Stomach smooth muscle (tissue), 2 donors: ENCODE measurements around the gene SLC35F5.
"Not testable (repeated sequence)": the region's sequence is repeated elsewhere in the genome, so short reads cannot be mapped to it uniquely, and the experiment has no call there.

ENCODE experiments used
- H3K27ac ChIP-seq: one replicate; pipeline ENCODE4 v1.7.0; 2013; ENCODE audit warnings: mild to moderate bottlenecking, low read length, inconsistent platforms
- H3K27me3 ChIP-seq, 2 donors: one replicate each; pipeline ENCODE4 v1.7.0; 2013; ENCODE audit warnings: low read length in 2 of 2; ENCODE audit not compliant: insufficient read depth in 2 of 2, control insufficient read depth in 1 of 2
- H3K36me3 ChIP-seq, 2 donors: one replicate each; pipeline ENCODE4 v1.7.0; 2013; ENCODE audit warnings: low read length in 2 of 2; ENCODE audit not compliant: control insufficient read depth in 2 of 2, insufficient read depth in 2 of 2
- H3K4me1 ChIP-seq: one replicate; pipeline ENCODE4 v1.7.0; 2013; ENCODE audit warnings: low read length; ENCODE audit not compliant: control insufficient read depth, insufficient read depth
- H3K4me3 ChIP-seq, 2 donors: one replicate each; pipeline ENCODE4 v1.7.0; 2013; ENCODE audit warnings: low read length in 2 of 2
- H3K9ac ChIP-seq, 2 donors: one replicate each; pipeline ENCODE4 v1.7.0; 2013; ENCODE audit warnings: low read length in 2 of 2, mild to moderate bottlenecking in 1 of 2
- H3K9me3 ChIP-seq, 2 donors: one replicate each; pipeline ENCODE4 v1.7.0; 2013; ENCODE audit warnings: low read length in 2 of 2; ENCODE audit not compliant: control insufficient read depth in 2 of 2
- donor health status: healthy.
- donor health status: Pancreatic carcinoma.

Gene SLC35F5

DNA sequence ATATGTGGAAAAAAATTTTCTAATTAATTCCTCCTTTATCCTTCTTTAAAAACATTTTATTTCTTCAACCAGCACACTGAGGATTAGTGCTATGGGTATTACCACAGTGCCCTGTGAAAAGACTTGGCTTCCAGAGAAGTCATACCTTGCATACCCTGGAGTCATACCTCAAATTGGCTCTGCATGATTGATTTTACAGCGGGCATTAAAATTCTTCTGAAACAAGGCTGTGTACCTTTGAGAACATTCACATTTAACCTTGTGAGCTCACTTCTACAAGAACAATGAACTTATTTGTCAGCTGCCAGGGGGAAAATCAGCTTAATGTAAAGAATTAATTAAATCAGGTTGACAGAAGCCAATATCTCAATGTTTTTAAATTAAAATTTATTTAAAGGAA lies 44.6 kb downstream of the SLC35F5 start:
- peaks cover 10 to 13% of the 10 kb centered on the region in 2 donors for H3K36me3 ChIP-seq
- H3K4me1 ChIP-seq, result no peaks in the 10 kb centered on the region
- H3K9ac ChIP-seq, result no peak overlapping the region
- H3K27me3 ChIP-seq, result no peaks in the 10 kb centered on the region
- no peaks in the 10 kb centered on the region for H3K9me3 ChIP-seq
- no peak overlapping the region for H3K4me3 ChIP-seq
- no peak overlapping the region for H3K27ac ChIP-seq

DNA sequence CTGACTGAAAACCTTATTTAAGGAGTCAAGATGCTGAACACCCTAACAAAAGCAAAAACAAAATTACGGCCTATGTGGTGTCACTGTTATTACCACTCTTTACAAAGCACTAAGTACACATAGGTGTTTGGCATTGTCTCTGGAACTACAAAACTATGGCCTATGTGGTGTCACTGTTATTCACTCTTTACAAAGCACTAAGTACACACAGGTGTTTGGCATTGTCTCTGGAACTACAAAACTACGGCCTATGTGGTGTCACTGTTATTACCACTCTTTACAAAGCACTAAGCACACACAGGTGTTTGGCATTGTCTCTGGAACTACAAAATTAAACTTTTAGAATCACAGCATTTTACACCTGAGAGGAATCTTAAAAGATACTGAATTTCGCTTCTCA lies 47.4 kb downstream of the SLC35F5 start:
- no peaks in the 10 kb centered on the region for H3K27me3 ChIP-seq
- H3K4me1 ChIP-seq, result peaks cover 3% of the 10 kb centered on the region
- H3K27ac ChIP-seq, result no peak overlapping the region
- H3K36me3 ChIP-seq, result peaks cover 4% of the 10 kb centered on the region in 2 donors
- H3K9ac ChIP-seq, result no peak overlapping the region
- H3K4me3 ChIP-seq, result no peak overlapping the region
- no peaks in the 10 kb centered on the region for H3K9me3 ChIP-seq

DNA sequence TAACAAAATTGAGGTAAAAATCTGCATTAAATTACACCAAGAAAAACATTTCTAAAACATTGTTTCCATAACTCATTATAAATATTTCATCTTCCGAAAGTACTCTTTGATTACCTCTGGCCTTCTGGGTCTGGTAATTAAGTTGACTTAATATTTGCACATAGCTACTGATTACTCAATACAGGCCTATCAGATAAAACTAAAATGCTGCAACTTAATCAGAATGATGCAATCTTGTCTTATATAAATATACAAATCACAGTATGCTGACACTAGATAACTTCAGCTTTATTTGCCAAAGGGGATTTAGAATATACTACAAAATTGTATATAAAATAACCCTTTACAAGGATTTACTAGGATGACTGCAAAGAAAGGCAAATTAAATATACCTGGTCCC lies 49.3 kb downstream of the SLC35F5 start:
- H3K4me3 ChIP-seq, result no peak overlapping the region
- H3K9me3 ChIP-seq, result no peaks in the 10 kb centered on the region
- H3K9ac ChIP-seq, result no peak overlapping the region
- no peaks in the 10 kb centered on the region for H3K36me3 ChIP-seq
- H3K27ac ChIP-seq, result no peak overlapping the region
- H3K4me1 ChIP-seq, result peaks cover 3% of the 10 kb centered on the region
- H3K27me3 ChIP-seq, result no peaks in the 10 kb centered on the region

DNA sequence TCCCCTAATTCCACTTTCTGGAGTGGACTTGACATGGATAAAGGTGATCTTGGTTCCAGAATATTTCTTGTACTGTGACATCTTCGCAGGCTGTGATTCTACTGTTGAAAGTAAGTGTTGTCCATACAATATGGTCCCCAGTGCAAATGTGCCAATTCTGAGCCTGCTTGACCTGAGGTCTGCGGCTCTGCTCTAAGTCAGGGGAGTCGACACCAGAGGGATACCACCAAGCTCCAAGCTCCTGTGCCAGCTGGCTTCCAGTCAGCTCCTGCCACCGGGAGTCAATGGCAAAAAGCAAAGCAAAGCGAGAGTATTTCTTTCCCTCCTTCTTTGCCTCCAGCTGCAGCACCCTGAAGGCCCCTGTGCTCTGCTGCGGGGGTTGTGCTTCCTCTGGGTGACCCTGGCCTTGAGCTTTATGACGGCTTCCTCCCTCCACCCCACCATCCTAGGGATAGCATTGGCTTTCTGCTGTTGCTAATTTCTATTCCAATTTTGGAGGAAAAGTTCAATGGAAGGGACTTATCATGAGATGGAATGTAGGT lies 50.4 kb downstream of the SLC35F5 start:
- Histone ChIP-seq H3K4me3 (no peak overlapping the region), H3K27me3 (no peaks in the 10 kb centered on the region), H3K4me1 (peaks cover 3% of the 10 kb centered on the region), H3K9ac (no peak overlapping the region), H3K27ac (no peak overlapping the region), H3K36me3 (no peaks in the 10 kb centered on the region), H3K9me3 (no peaks in the 10 kb centered on the region)

DNA sequence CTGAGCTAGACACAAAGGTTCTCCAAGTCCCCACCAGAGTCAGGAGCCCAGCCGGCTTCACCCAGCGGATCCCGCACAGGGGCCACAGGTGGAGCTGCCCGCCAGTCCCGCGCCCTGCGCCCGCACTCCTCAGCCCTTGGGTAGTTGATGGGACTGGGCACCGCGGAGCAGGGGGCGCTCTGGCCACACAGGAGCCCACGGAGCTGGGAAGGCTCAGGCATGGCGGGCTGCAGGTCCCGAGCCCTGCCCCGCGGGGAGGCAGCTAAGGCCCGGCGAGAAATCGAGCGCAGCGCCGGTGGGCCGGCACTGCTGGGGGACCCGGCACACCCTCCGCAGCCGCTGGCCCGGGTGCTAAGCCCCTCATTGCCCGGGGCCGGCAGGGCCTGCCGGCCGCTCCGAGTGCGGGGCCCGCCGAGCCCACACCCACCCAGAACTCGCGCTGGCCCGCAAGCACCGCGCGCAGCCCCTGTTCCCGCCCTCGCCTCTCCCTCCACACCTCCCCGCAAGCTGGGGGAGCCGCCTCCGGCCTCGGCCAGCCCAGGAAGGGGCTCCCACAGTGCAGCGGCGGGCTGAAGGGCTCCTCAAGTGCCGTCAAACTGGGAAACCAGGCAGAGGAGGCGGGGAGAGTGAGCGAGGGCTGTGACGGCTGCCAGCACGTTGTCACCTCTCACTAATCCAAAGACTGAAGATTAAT lies 52.0 kb downstream of the SLC35F5 start:
- not testable (repeated sequence) for H3K27me3 ChIP-seq, H3K27ac ChIP-seq, H3K4me3 ChIP-seq, H3K9me3 ChIP-seq, H3K9ac ChIP-seq, H3K36me3 ChIP-seq, H3K4me1 ChIP-seq

DNA sequence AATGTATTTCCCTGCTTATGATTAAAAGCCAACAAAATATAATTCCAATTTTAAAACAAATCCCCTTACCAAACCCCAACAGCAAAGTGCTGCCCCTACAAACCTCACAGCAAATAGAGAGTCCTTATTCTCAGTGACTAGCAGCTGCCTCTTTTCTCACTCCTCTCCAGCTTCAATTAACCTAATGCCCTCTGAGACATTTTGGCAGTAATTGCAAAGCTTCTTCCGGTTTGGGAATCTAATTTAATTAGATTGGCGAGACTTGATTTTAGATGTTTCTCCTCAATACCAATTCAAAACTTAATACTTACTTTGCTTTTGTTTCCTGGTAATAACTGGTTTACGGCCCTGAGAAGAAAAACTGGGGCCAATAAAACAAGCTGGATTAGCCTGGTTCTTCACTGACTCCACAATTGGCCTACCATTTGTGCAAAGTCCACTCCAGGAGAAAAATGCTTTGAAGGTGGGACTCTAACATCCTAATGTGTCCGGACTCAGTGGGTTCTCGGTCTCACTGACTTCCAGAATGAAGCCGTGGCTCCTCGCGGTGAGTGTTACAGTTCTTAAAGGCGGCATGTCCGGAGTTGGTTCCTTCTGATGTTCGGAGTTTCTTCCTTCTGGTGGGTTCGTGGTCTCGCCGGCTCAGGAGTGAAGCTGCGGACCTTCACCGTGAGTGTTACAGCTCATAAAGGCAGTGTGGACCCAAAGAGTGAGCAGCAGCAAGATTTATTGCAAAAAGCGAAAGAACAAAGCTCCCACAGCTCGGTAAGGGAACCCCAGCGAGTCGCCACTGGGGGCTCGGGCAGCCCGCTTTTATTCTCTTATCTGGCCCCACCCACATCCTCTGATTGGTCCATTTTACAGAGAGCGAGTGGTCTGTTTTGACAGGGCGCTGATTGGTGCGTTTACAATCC lies 52.8 kb downstream of the SLC35F5 start:
- Histone ChIP-seq H3K4me3 (no peak overlapping the region), H3K4me1 (peaks cover 5% of the 10 kb centered on the region), H3K36me3 (no peaks in the 10 kb centered on the region), H3K27ac (no peak overlapping the region), H3K27me3 (no peaks in the 10 kb centered on the region), H3K9me3 (no peaks in the 10 kb centered on the region), H3K9ac (no peak overlapping the region)

DNA sequence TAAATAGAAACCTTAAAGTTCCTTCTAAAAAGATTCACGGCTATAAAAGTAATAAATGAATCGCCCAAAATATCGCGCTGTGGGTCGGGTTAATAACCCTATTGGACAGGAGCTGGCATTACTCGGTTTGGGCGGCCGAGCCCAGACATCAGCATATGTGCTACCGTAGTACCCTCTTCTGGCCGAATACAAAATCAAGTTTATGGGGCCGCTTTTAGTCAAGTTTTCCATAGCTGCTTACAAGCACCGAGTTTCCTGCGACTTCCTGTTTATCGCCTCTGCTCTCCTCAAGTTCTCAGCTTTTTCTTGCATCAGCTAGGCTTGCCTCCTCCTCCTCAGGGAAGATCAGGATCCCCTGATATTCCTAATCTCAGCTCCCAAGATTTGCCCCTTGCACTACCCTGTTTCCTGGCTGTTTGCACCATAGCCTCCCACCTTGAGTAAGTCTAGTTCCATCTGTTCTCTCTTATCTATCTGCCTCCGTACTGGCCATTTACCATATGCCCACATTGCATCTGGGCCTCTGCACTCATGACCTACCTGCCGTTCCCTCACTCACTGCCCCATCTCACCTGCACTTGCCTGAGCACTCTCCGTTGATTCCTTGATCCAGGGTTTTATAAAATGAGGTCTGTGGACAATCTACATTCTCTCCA lies 56.1 kb downstream of the SLC35F5 start:
- Histone ChIP-seq H3K9ac (no peak overlapping the region), H3K27ac (no peak overlapping the region), H3K27me3 (no peaks in the 10 kb centered on the region), H3K9me3 (no peaks in the 10 kb centered on the region), H3K4me1 (peaks cover 2% of the 10 kb centered on the region), H3K36me3 (no peaks in the 10 kb centered on the region), H3K4me3 (no peak overlapping the region)

DNA sequence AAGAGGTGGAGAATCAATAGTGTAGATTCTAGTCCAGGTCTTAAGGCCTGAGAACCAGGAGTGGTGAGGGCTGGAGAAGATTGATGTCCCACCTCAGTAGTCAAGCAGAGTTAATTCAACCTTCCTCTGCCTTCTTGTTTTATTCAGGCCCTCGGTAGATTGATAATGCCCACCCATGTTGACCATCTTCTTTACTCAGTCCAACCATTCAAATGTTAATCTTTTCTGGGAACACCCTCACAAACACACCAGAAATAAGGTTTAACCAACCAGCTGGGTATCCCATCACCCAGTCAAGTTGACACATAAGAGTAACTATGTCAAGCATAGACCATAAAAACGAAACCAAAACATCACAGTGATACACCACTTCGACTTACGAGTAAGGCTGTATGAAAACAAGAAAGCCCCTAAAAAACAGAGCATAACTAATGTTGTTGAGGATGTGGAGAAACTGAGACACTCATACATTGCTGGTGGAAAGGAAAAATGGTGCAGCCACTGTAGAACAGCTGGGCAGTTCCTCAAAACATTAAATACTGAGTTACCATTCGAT lies 57.5 kb downstream of the SLC35F5 start:
- Histone ChIP-seq H3K27me3 (no peaks in the 10 kb centered on the region), H3K4me1 (peaks cover 2% of the 10 kb centered on the region), H3K9me3 (no peaks in the 10 kb centered on the region), H3K36me3 (no peaks in the 10 kb centered on the region), H3K27ac (no peak overlapping the region), H3K9ac (no peak overlapping the region), H3K4me3 (no peak overlapping the region)

DNA sequence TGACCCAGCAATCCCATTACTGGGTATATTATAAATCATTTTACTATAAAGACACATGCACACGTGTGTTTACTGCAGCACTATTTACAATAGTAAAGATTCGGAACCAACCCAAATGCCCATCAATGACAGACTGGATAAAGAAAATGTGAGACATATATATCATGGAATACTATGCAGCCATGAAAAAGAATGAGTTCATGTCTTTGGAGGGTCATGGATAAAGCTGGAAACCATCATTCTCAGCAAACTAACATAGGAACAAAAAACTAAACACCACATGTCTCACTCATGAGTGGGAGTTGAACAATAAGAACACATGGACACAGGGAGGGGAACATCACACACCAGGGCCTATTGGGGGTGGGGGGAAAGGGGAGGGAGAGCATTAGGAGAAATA lies 58.2 kb downstream of the SLC35F5 start:
- not testable (repeated sequence) for H3K27ac ChIP-seq, H3K27me3 ChIP-seq, H3K36me3 ChIP-seq, H3K4me3 ChIP-seq, H3K4me1 ChIP-seq, H3K9ac ChIP-seq, H3K9me3 ChIP-seq

DNA sequence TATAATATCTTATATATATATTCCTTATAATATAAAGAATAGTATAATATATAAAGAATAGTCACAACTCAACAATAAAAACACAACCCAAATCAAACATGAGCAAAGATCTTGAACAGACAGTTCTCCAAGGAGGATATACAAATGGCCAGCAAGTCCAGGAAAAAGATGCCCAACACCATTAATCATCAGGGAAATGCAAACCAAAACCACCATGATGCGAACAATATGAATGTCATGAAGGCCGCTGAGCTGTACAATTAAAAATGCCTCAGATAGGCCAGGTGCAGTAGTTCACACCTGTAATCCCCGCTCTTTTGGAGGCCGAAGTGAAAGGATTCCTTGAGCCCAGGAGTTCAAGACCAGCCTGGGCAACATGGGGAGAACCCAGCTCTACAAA lies 58.9 kb downstream of the SLC35F5 start:
- no peak overlapping the region for H3K27ac ChIP-seq
- no peaks in the 10 kb centered on the region for H3K27me3 ChIP-seq
- H3K4me3 ChIP-seq, result no peak overlapping the region
- peaks cover 2% of the 10 kb centered on the region for H3K4me1 ChIP-seq
- no peaks in the 10 kb centered on the region for H3K36me3 ChIP-seq
- H3K9me3 ChIP-seq, result no peaks in the 10 kb centered on the region
- H3K9ac ChIP-seq, result no peak overlapping the region
